Measurements from ENCODE around the gene DTX1. TPM values are rescaled to one million over a fixed set of nuclear protein-coding genes. Genes with fewer than 3 reads are reported as not detected.

The DTX1 gene
- total RNA-seq, 1 experiment from 2014 or later, result 3.0 TPM

DNA sequence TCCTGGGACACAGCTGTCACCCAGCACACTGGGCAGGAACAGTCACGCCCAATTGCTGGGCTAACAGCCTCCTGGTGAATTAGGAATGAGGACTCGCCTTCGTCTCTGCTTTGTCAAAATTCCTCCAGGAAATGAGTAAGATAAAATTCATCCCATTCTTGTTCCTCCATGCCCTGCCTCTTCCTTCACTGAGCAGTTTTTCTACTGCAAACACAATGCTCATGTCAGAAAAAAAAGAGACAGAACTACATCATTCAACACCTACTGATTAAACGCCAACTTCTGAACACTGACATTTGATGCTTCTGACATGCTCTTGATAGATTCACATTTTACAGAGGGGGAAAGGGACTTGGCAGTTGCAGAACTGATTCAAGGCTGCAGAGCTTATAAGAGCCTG is 37.5 kb upstream of the DTX1 start:
- Histone ChIP-seq H4K8ac (replicated peaks; ENCODE audit: insufficient read length, low read depth, low read length) (no peak overlapping the region), H3K4me2 (ENCODE audit: insufficient read depth, insufficient read length, low read length) (no peak overlapping the region), H3K9ac (ENCODE audit: extremely low read depth, insufficient read length, low read length) (no peak overlapping the region), H4K5ac (ENCODE audit: insufficient read length, low read depth, low read length) (no peak overlapping the region), H3K4ac (ENCODE audit: low read depth, low read length) (no peak overlapping the region), H3K23me2 (ENCODE audit: insufficient read length, low read depth, low read length, poor library complexity, severe bottlenecking) (no peaks in the 10 kb centered on the region), H2BK15ac (ENCODE audit: low read depth, low read length) (no peak overlapping the region), H4K91ac (ENCODE audit: insufficient read length, low read depth, low read length) (no peak overlapping the region), H3K9me3 (ENCODE audit: control insufficient read depth, low read depth, low read length) (no peaks in the 10 kb centered on the region), H3K14ac (ENCODE audit: insufficient read depth, low read length) (no peak overlapping the region), H2BK5ac (ENCODE audit: insufficient read length, low read length) (no peak overlapping the region), H3K18ac (ENCODE audit: insufficient read length, low read depth, low read length) (no peak overlapping the region), H4K20me1 (ENCODE audit: control insufficient read depth, insufficient read depth, insufficient read length) (no peaks in the 10 kb centered on the region), H2BK12ac (ENCODE audit: insufficient read length, low read depth, low read length) (no peak overlapping the region), H2AFZ (ENCODE audit: low read length) (no peak overlapping the region), H3K23ac (ENCODE audit: insufficient read length, low read depth, low read length) (no peak overlapping the region), H2BK120ac (ENCODE audit: low read depth, low read length, poor library complexity, severe bottlenecking) (no peak overlapping the region), H2BK20ac (ENCODE audit: low read depth, low read length, poor library complexity, severe bottlenecking) (no peak overlapping the region), H3K4me1 (ENCODE audit: insufficient read depth, low read length) (no peaks in the 10 kb centered on the region), H3K79me2 (ENCODE audit: insufficient read depth, low read length) (no peaks in the 10 kb centered on the region), H3K27me3 (ENCODE audit: insufficient read depth, low read length) (no peaks in the 10 kb centered on the region), H2AK5ac (ENCODE audit: insufficient read length, low read length) (no peak overlapping the region), H3K79me1 (ENCODE audit: insufficient read depth, low read depth, low read length, poor library complexity, severe bottlenecking) (no peaks in the 10 kb centered on the region), H3T11ph (ENCODE audit: low read length) (no peak overlapping the region), H3K56ac (ENCODE audit: insufficient read length, low read depth, low read length) (no peak overlapping the region), H3K27ac (ENCODE audit: insufficient read length, low read depth, low read length) (no peak overlapping the region)
- DNase-seq, result no peak
- Mint-ChIP-seq H3K9me3 (no peaks in the 10 kb centered on the region), H3K36me3 (ENCODE audit: insufficient read depth in 1 of 3, low read depth in 3 of 3) (no peaks in the 10 kb centered on the region), H3K27me3 (ENCODE audit: low read depth) (peaks cover 13% of the 10 kb centered on the region), H3K4me3 (no peak overlapping the region), H3K4me1 (peaks cover 2 to 6% of the 10 kb centered on the region in 2 experiments; a peak in 2 of 4 replicates), H3K27ac (no peak overlapping the region)
- no CpG with 5 or more reads among the region's 4 CpGs for WGBS (ENCODE audit: extremely low coverage, insufficient read length, low lambda C conversion rate)
- TF ChIP-seq, protein P1, sequence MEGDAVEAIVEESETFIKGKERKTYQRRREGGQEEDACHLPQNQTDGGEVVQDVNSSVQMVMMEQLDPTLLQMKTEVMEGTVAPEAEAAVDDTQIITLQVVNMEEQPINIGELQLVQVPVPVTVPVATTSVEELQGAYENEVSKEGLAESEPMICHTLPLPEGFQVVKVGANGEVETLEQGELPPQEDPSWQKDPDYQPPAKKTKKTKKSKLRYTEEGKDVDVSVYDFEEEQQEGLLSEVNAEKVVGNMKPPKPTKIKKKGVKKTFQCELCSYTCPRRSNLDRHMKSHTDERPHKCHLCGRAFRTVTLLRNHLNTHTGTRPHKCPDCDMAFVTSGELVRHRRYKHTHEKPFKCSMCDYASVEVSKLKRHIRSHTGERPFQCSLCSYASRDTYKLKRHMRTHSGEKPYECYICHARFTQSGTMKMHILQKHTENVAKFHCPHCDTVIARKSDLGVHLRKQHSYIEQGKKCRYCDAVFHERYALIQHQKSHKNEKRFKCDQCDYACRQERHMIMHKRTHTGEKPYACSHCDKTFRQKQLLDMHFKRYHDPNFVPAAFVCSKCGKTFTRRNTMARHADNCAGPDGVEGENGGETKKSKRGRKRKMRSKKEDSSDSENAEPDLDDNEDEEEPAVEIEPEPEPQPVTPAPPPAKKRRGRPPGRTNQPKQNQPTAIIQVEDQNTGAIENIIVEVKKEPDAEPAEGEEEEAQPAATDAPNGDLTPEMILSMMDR (conservative IDR thresholded peaks at IDR 0.05), result no peak

All from H9 (cell line).